Thoracic aorta (tissue), 2 donors: ENCODE measurements around the gene LIMCH1. TPM values are rescaled to one million over a fixed set of nuclear protein-coding genes. Genes with fewer than 3 reads are reported as not detected.
A peak's percentile ranks its signal among the peaks of the same experiment; 100 is the strongest.

Experiments used
- ATAC-seq: fragments of 150-250 bp; one replicate; pipeline ENCODE4 v1.8.0; 2017; ENCODE audit warnings: low read depth; ENCODE audit not compliant: insufficient number of reproducible peaks, low FRiP score
- DNase-seq: peaks from one replicate; pipeline ENCODE4 v3.0.0-alpha.2; 2020; ENCODE audit warnings: low spot score
- H3K27ac ChIP-seq, 2 donors: fragments of 200-600 bp; sonication (generic); 1 replicate in 1 of 2; 2 replicates in 1 of 2; pipeline ENCODE4 v1.5.1; 2016; ENCODE audit warnings: mild to moderate bottlenecking in 2 of 2, moderate library complexity in 2 of 2
- H3K27me3 ChIP-seq: fragments of 200-600 bp; sonication (generic); replicated peaks from 2 replicates; pipeline ENCODE4 v1.6.0; 2016; ENCODE audit warnings: mild to moderate bottlenecking; ENCODE audit not compliant: insufficient read depth
- H3K36me3 ChIP-seq: fragments of 200-600 bp; sonication (generic); one replicate; pipeline ENCODE4 v1.5.1; 2016
- H3K4me1 ChIP-seq, 2 donors: fragments of 200-600 bp; sonication (generic); 1 replicate in 1 of 2; 2 replicates in 1 of 2; pipeline versions ENCODE4 v1.5.1 to v1.6.0; 2016; ENCODE audit warnings: low read depth in 2 of 2, mild to moderate bottlenecking in 1 of 2; ENCODE audit not compliant: control insufficient read depth in 1 of 2
- H3K4me3 ChIP-seq: fragments of 200-600 bp; sonication (generic); 2 replicates; pipeline ENCODE4 v1.5.1; 2016; ENCODE audit warnings: mild to moderate bottlenecking
- H3K9me3 ChIP-seq: fragments of 200-600 bp; sonication (generic); 2 replicates; pipeline ENCODE4 v1.5.1; 2016
- CTCF ChIP-seq: fragments of 200-600 bp; sonication (generic); IDR thresholded peaks from one replicate; pipeline ENCODE4 v1.5.1; 2019; ENCODE audit warnings: antibody characterized with exemption
- total RNA-seq, 2 donors: library from RNA; depleted of rRNA; stranded (reverse); fragments of >200 nt; gene quantifications; one replicate each; pipeline versions ENCODE4 v1.1.0 to v1.2.3, GENCODE V29; 2016

Gene LIMCH1
- total RNA-seq, 2 donors from 2014 or later, result 95.3 to 158 TPM

GRCh38 chr4:41540687-41541086, 2.7 kb downstream of the LIMCH1 start:
- Histone ChIP-seq H3K27ac (peak overlapping the region; percentile 80 to 90), H3K4me3 (no peak overlapping the region)
- ATAC-seq, result no peak

GRCh38 chr4:41541687-41542094, 3.7 kb downstream of the LIMCH1 start:
- Histone ChIP-seq H3K36me3 (no peaks in the 10 kb centered on the region), H3K9me3 (no peaks in the 10 kb centered on the region), H3K27ac (peak overlapping the region; percentile 80 to 90), H3K27me3 (no peaks in the 10 kb centered on the region), H3K4me3 (peak overlapping the region; percentile 64), H3K4me1 (peaks cover 68 to 91% of the 10 kb centered on the region in 2 donors)
- DNase-seq (peak; percentile 16), ATAC-seq (peak; percentile 42)
- TF ChIP-seq CTCF, result no peak

More at GRCh38 chr4:41540687-41541086, 2.7 kb downstream of the LIMCH1 start:
- no peak for TF ChIP-seq CTCF
- no peaks in the 10 kb centered on the region for H3K27me3 ChIP-seq
- H3K4me1 ChIP-seq, result peaks cover 70 to 95% of the 10 kb centered on the region in 2 donors
- no peaks in the 10 kb centered on the region for H3K9me3 ChIP-seq
- no peaks in the 10 kb centered on the region for H3K36me3 ChIP-seq
- DNase-seq, result no peak

GRCh38 chr4:41542526-41543275, 4.7 kb downstream of the LIMCH1 start:
- ATAC-seq (no peak), DNase-seq (no peak)
- Histone ChIP-seq H3K36me3 (no peaks in the 10 kb centered on the region), H3K27me3 (no peaks in the 10 kb centered on the region), H3K4me1 (peaks cover 62 to 81% of the 10 kb centered on the region in 2 donors), H3K27ac (peak overlapping the region; percentile 80 to 90), H3K4me3 (no peak overlapping the region), H3K9me3 (no peaks in the 10 kb centered on the region)
- TF ChIP-seq CTCF, result no peak

- no peak for TF ChIP-seq CTCF
- H3K9me3 ChIP-seq, result no peaks in the 10 kb centered on the region
- H3K27me3 ChIP-seq, result no peaks in the 10 kb centered on the region
- DNase-seq, result no peak
- no peaks in the 10 kb centered on the region for H3K36me3 ChIP-seq
- H3K4me1 ChIP-seq, result peaks cover 46 to 79% of the 10 kb centered on the region in 2 donors
- no peak for ATAC-seq
- peak overlapping the region; percentile 26 for H3K4me3 ChIP-seq
- H3K27ac ChIP-seq, result peak overlapping the region; percentile 53 to 63
These were observed 7.3 kb downstream of the LIMCH1 start for GRCh38 chr4:41545238-41545637.

GRCh38 chr4:41546638-41547037, 8.7 kb downstream of the LIMCH1 start:
- Histone ChIP-seq H3K4me3 (no peak overlapping the region), H3K4me1 (peaks cover 51 to 80% of the 10 kb centered on the region in 2 donors), H3K27me3 (no peaks in the 10 kb centered on the region), H3K27ac (no peak overlapping the region), H3K9me3 (no peaks in the 10 kb centered on the region), H3K36me3 (no peaks in the 10 kb centered on the region)
- no peak for TF ChIP-seq CTCF
- no peak for DNase-seq
- ATAC-seq, result no peak
